Activated CD8-positive, alpha-beta memory T cell treated with anti-CD3 and anti-CD28 coated beads for 48 hours (primary cell): ENCODE data around the gene SLC6A18.
"Not testable (repeated sequence)": the region's sequence is repeated elsewhere in the genome, so short reads cannot be mapped to it uniquely, and the experiment has no call there.

Experiments used
- DNase-seq, 3 experiments: peaks; one replicate each; pipeline ENCODE4 v3.0.0-alpha.2; 2020; ENCODE audit warnings: low read depth in 2 of 3, low spot score in 2 of 3

Gene SLC6A18

DNA sequence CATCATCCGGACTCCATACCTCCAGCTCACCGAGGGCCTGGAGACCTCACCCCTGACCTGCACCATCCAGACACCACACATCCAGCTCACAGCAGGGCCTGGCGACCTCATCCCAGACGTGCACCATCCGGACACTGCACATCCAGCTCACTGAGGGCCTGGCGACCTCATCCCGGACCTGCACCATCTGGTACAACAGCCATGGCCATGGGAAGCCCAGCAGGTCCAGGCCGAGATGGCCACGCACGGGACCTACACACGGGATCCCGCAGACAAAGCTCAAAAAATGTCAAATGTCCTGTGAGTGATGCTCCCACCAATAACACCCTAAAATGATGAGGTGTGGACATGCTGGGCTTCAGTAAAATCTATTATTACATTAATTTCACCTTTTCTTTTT, 60.0 kb downstream of the SLC6A18 start:
- no peak for DNase-seq

DNA sequence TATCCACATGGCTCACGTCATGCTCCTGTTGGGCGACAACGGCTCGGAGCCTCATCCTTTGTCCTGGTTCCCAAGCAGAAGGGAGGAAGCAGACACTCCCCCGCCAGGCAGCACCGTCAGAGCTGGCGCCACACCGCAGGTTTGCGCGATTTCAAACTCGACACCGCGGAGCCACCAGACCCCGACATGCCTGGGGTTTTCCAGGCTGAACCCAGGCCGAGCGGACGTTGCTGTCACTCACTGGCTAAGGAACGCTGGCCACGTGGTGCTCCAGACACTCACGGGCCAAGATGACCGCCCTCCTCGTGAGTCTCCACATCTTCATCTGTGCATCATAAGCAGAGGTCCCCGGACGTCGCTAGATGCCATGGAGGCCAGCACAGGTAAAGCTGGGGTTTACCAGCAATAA, 60.7 kb downstream of the SLC6A18 start:
- no peak for DNase-seq

DNA sequence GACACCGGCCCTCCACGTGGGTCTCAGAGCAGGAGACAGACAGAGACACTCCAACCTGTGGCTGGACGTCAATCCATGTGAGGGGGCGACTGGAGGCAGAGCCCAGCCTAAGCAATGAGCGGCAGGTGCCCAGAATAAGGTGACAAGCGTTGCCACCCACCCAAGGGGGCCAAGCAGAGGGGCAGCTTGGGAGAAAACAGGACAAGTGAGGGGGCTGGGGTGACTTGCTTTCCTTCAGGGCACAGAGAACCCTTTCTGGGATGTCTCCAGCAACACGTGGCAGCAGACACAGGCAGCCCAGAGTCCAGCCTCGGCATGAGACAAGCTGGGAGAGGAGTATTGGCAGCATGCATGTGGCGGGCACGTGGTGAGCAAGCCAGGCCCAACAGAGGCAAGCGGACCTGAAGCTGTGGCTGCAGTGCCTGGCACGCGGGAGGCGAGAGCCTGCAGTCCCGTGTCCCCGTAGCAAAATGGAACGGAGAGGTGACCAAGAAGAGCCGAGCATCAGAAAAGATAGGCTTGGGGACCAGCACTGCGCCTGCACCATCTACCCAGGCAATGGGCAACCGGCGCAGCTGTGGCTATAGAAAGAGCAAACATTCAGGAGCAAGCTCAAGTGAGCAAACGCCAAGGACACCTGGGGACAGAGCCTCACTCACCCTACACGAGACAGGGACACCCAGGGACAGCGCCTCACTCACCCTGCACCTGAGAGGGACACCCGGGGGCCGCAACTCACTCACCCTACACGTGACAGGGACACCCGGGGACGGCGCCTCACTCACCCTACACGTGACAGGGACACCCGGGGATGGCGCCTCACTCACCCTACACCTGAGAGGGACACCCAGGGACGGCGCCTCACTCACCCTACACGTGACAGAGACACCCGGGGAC, 63.5 kb downstream of the SLC6A18 start:
- no peak for DNase-seq

DNA sequence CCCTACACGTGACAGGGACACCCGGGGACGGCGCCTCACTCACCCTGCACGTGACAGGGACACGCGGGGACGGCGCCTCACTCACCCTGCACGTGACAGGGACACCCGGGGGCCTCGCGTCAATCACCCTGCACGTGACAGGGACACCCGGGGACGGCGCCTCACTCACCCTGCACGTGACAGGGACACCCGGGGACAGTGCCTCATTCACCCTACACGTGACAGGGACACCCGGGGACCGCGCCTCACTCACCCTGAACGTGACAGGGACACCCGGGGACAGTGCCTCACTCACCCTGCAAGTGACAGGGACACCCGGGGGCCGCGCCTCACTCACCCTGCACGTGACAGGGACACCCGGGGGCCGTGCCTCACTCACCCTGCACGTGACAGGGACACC, 64.4 kb downstream of the SLC6A18 start:
- DNase-seq, result not testable (repeated sequence)

DNA sequence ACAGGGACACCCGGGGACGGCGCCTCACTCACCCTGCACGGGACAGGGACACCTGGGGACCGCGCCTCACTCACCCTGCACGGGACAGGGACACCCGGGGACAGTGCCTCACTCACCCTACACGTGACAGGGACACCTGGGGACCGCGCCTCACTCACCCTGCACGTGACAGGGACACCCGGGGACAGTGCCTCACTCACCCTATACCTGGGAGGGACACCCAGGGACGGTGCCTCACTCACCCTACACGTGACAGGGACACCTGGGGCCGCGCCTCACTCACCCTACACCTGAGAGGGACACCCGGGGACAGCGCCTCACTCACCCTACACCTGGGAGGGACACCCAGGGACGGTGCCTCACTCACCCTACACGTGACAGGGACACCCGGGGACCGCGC, 65.8 kb downstream of the SLC6A18 start:
- not testable (repeated sequence) for DNase-seq

DNA sequence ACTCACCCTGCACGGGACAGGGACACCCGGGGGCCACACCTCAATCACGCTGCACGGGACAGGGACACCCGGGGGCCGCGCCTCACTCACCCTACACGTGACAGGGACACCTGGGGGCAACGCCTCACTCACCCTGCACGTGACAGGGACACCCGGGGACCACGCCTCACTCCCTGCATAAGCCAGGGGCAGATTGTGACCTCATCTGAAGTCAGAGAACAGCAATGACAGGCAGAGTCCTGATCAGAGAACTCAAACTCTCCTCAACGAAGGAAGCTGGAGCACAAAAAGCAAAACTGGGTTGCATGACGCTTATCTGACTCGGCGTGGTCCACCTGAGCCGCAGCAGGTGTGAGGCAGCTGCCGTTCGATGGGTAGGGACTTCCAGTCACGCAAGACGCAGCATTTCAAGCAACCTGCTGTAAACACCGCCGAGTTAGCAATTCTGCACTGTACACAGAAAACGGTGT, 66.5 kb downstream of the SLC6A18 start:
- no peak for DNase-seq

DNA sequence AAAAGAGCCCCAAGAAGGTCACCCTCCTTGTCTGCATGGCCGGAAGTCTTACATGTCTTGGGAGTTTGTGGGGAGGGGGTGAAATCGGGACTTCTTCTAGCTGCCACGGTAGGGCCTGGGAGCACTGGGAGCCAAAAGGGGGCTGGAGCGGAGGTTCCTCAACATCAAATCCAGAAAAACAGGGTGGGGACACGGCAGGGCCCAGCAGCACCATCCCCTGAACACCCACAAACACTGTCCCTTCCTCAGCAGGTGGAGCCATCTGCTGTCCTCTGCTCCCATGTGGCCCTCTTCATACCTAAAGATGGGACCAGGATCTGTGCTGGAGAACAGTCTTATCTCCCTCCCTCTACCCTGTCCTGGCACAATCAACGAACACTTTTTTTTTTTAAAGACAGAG, 67.0 kb downstream of the SLC6A18 start:
- DNase-seq, result no peak

DNA sequence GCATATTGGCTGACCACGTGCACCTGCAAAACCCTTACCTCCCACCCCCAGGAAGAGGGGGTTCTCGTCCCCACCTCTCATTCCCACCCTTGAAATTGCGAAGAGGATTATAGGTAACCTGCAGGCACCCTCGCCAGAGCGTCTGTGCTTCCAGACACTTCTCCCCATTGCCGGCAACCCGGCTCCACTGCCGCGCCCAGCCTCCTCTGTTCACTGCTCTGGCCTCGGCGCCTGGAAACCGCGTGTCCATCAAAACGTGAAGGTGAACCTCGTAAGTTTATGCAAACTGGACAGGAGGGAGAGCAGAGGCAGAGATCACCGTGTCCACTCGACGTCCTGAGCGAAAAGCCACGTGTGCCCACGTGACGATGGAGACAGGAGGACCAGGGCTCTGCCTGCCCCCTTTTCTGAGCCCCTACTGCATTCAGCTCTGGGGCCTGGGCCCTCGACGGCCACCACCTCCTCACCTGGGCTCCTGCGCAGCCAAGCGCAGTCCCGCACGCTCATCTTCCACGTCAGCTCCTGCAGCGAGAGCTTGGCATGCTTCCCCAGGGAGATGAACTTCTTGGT, 67.8 kb downstream of the SLC6A18 start:
- no peak for DNase-seq

DNA sequence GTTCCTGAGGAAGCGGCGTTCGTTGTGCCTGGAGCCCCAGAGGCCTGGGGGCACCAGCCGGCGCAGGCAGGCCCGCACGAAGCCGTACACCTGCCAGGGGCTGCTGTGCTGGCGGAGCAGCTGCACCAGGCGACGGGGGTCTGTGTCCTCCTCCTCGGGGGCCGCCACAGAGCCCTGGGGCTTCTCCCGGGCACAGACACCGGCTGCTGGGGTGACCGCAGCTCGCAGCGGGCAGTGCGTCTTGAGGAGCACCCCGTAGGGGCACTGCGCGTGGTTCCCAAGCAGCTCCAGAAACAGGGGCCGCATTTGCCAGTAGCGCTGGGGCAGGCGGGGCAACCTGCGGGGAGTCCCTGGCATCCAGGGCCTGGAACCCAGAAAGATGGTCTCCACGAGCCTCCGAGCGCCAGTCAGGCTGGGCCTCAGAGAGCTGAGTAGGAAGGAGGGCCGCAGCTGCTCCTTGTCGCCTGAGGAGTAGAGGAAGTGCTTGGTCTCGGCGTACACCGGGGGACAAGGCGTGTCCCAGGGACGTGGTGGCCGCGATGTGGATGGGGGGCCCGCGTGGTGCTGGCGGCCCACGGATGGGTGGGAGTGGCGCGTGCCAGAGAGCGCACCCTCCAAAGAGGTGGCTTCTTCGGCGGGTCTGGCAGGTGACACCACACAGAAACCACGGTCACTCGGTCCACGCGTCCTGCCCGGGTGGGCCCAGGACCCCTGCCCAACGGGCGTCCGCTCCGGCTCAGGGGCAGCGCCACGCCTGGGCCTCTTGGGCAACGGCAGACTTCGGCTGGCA, 68.4 kb downstream of the SLC6A18 start:
- no peak for DNase-seq

DNA sequence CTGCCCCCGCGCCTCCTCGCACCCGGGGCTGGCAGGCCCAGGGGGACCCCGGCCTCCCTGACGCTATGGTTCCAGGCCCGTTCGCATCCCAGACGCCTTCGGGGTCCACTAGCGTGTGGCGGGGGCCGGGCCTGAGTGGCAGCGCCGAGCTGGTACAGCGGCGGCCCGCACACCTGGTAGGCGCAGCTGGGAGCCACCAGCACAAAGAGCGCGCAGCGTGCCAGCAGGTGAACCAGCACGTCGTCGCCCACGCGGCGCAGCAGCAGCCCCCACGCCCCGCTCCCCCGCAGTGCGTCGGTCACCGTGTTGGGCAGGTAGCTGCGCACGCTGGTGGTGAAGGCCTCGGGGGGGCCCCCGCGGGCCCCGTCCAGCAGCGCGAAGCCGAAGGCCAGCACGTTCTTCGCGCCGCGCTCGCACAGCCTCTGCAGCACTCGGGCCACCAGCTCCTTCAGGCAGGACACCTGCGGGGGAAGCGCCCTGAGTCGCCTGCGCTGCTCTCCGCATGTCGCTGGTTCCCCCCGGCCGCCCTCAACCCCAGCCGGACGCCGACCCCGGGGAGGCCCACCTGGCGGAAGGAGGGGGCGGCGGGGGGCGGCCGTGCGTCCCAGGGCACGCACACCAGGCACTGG, 69.1 kb downstream of the SLC6A18 start:
- DNase-seq, result no peak

DNA sequence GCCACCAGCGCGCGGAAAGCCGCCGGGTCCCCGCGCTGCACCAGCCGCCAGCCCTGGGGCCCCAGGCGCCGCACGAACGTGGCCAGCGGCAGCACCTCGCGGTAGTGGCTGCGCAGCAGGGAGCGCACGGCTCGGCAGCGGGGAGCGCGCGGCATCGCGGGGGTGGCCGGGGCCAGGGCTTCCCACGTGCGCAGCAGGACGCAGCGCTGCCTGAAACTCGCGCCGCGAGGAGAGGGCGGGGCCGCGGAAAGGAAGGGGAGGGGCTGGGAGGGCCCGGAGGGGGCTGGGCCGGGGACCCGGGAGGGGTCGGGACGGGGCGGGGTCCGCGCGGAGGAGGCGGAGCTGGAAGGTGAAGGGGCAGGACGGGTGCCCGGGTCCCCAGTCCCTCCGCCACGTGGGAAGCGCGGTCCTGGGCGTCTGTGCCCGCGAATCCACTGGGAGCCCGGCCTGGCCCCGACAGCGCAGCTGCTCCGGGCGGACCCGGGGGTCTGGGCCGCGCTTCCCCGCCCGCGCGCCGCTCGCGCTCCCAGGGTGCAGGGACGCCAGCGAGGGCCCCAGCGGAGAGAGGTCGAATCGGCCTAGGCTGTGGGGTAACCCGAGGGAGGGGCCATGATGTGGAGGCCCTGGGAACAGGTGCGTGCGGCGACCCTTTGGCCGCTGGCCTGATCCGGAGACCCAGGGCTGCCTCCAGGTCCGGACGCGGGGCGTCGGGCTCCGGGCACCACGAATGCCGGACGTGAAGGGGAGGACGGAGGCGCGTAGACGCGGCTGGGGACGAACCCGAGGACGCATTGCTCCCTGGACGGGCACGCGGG, 69.9 kb downstream of the SLC6A18 start, which contains the start of gene TERT:
TERT (minus strand) TSS at position 234 of the 815 bp plus-strand sequence; CDS start at position 155, 79 bp downstream.
- peak in 2 of 3 experiments; percentile 35 to 48 for DNase-seq

DNA sequence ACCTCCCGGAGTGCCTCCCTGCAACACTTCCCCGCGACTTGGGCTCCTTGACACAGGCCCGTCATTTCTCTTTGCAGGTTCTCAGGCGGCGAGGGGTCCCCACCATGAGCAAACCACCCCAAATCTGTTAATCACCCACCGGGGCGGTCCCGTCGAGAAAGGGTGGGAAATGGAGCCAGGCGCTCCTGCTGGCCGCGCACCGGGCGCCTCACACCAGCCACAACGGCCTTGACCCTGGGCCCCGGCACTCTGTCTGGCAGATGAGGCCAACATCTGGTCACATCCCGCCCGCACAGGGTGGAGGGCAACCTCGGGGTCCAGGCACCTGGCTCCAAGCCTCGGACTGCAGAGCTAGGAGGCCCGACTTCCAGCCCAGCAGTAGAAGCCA, 70.5 kb downstream of the SLC6A18 start:
- no peak for DNase-seq
